Activated CD4-positive, alpha-beta T cell treated with anti-CD3 and anti-CD28 coated beads, Interleukin-2, amount 50 U/mL, for 4 hours (primary cell): ENCODE measurements around the gene HMCN2.

ENCODE experiments used
- DNase-seq, 2 experiments: peaks; one replicate each; pipeline ENCODE4 v3.0.0-alpha.2; 2020

HMCN2 gene

DNA sequence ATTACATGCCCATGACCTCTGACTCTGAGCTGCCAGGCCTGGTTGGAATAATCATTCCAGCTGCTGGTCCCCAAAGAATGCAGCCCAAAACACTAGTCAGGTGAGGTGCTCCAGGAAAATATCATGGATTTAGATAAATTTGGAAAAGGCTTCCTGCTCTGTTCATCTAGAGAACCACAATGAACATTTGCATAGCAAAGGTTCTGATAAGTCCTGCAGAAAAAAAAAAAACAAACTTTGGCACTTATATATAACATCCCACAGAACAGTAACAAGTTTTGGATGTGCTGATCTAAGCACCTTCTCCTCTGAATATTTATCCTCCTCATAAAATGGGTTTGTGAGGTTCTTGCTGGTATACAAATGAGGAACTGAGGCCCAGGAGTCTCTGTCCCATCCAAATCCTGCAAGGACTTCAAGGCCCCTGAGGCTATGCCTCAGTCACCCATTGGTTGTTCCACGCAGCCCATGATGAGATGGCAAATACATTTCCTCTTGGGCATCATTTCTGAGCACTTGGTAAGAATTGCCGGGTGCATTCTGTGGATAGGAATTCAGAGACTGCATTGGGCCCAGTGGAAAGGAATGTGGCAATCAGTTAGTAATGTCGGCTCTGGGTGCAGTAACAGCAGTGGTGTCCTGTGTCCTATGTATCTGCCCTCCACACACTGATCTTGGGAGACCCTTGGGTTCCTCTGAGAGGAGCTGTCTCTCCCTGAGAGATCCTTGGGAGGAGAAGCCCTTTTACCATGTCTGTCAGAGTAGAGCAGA is 105.8 kb downstream of the HMCN2 start:
- DNase-seq, result no peak

DNA sequence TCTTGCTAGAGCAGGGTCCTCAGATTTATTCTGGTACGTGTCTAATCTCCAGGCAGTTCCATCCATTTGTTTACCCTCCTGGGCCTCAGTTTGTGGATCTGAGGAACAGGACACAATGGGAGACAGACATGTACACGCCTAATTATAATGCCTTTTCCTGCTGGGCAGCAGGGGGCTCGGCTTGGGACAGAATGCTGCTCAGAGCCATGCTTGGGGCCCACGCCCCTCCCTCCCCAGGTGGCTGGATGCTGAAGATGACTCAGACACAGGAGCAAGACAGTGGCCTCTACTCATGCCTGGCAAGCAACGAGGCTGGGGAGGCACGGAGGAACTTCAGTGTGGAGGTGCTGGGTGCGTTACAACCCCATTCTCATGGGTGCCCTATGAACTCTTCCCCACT is 106.5 kb downstream of the HMCN2 start:
- DNase-seq, result no peak

DNA sequence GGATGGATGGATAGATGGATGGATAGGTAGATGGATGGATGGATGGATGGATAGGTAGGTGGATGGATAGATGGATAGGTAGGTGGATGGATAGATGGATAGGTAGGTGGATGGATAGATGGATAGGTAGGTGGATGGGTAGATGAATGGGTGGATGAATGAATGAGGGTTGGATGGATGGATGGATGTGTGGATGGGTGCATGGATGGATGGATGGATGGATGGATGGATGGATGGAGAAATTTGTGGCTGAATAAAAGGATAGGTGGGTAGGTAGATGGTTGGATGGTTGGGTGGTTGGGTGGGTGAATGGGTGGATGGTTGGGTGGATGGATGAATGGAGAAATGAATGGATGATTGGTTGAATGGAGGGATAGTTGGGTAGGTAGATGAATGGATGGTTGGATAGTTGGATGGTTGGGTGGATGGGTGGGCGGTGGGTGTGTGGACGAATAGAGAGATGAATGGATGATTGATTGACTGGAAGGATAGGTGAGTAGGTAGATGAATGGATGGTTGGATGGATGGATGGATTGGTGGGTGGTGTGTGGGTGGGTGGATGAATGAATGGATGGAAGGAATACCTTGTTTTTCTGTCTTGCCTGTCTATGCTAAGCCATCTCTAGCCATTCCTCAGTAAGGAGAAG is 108.2 kb downstream of the HMCN2 start:
- no peak for DNase-seq

DNA sequence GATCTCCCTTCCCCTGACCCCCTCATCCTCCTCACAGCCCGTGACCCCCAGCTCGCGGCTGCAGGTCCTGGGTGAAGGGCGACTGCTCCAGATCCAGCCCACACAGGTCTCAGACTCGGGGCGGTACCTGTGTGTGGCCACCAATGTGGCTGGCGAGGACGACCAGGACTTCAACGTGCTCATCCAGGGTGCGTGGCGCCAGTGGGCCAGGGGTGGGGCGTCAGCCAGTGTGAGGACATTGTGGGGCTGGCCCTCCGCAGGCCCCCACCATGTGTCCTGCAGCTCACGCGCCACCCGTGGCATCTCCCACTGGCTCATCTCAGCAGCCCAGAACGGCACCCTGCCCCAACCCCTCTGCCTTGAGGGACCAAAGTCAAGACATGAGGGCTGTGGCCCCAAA is 112.1 kb downstream of the HMCN2 start:
- DNase-seq, result no peak

DNA sequence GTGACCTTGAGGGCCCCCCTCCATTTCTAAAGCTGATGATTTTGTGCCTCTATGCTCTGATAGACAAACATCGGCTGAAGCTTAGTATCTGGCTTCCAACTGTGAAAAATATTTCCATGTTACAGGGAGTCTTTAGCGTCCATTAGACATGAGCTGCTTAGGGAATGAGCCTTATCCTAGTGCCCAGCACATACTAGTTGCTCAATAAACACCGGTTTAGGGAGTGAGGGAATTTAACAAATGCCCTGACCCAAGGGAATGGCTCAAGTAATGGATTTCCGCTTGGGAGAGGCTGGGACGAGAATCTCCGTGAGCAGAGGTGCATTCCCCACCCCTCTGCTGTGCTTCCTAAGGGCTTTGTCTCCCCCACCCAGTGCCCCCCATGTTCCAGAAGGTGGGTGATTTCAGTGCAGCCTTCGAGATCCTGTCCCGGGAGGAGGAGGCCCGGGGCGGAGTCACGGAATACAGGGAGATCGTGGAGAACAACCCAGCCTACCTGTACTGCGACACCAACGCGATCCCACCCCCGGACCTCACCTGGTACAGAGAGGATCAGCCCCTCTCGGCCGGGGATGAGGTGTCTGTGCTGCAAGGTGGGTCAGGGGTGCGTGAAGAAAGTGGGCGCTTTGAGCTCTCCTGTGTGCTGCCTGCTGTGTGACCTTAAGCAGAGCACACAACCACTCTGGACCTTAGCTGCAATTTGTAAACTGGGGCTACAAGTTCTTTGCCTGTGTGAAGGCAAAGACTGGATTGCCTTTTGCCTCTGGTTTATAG is 113.5 kb downstream of the HMCN2 start:
- no peak for DNase-seq

DNA sequence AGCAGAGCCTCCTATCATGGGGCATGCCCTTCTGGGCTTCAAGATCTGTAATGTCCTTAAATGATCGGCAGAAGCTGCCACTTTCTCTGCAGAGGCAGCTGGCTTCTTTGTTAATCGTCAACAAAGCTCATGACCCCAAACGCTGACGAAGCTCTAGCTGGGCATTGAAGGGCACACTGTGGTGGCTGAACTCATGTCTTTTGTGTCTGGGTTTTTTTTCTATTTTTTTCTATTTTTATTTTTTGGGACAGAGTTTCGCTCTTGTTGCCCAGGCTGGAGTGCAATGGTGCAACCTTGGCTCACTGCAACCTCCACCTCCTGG is 114.0 kb downstream of the HMCN2 start:
- no peak for DNase-seq

DNA sequence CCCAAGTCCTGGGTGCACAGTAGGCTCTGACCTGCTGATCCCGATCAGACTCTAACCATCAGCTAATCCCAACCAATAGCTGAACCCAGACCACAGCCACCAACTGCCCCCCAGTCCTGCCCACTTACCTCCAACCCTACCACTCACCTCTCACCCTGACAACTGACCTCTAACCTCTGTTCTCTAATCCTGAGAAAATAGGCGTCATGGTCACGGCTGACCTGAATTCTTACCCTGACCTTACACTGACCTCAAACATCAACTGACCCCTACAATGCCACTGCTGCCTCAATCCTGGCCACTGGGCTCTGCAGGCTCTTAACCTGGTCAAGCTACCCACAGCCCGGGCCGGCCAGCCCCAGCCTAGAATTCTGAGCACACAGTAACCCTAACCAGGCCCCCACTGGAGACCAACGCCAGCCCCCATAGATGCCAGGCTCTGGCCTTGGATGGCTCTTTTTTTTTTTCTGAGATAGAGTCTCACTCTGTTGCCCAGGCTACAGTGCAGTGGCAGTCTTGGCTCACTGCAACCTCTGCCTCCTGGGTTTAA is 115.4 kb downstream of the HMCN2 start:
- DNase-seq, result no peak

DNA sequence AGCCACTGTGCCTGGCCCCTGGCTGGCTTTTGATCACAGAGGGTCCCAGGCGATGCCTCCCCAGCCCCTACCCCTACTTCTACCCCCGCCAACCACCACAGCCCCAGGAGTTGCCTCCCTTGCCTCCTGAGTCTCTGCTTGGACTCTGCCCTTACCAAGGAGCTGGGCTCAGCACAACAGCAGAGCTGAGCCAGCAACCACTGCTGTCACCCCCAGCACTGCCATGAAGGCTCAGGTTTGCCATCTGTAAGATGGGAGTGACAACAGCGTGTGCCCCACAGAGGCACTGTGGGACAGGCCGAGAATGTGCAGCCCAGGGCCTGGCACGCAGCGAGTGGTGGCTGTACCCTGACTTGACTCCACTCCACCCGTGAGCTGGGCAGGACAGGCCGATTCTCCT is 116.1 kb downstream of the HMCN2 start:
- DNase-seq, result no peak

DNA sequence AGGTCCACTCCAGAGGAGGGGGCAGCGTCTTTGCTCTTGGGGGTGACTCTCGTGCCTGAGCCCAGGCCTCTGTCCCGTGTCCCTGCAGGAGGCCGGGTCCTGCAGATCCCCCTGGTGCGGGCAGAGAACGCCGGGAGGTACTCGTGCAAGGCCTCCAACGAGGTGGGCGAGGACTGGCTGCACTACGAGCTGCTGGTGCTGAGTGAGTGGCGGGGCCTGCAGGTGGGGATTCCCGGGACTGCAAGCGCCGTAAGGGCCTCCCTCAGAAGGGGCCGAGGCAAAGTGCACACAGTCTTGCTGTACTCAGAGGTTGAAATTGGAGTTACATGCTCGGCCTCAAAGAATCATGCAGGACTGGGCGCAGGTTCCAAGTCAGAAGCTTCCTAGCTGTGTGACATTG is 116.5 kb downstream of the HMCN2 start:
- no peak for DNase-seq

DNA sequence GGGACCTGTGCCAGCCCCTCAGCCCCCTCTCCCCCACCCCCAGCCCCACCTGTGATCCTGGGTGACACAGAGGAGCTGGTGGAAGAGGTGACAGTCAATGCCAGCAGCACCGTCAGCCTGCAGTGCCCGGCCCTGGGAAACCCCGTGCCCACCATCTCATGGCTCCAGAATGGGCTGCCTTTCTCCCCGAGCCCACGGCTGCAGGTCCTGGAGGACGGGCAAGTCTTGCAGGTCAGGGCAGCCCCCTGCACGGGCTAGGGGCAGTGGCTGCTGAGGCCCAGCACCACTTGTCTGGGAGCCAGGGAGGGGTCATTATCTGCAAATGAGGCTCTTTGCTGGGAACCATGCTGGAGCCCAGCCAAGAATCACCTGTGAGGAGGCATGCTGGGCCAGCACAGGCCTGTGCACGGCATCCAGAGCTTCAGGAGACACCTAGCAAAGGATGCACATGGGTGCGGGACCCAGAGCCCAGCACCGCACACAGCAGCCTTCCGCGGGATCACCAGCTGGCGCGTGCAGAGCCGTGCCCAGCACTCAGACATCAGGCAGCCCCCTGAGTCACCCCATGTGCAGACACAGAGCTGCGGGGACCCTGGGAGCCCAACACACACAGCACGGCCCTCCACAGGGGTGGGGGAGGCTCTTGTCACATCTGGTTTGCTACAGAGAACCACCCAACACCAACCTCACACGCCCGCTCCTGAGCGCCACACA is 117.2 kb downstream of the HMCN2 start:
- DNase-seq, result no peak

DNA sequence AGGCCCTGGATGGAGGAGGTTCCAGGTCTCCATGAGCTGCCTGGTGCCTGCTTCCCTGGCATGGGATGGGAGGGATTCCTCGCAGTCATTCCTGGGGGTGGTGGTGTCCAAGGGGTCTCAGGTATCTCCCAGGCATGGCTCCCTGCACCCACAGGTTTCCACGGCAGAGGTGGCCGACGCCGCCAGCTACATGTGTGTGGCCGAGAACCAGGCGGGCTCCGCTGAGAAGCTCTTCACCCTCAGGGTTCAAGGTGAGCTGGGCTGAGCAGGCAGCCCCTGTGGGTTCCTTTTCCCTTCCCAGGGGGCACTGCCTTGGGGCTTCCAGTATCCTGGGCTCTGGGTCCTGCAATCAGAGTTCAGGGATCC is 117.8 kb downstream of the HMCN2 start:
- no peak for DNase-seq

DNA sequence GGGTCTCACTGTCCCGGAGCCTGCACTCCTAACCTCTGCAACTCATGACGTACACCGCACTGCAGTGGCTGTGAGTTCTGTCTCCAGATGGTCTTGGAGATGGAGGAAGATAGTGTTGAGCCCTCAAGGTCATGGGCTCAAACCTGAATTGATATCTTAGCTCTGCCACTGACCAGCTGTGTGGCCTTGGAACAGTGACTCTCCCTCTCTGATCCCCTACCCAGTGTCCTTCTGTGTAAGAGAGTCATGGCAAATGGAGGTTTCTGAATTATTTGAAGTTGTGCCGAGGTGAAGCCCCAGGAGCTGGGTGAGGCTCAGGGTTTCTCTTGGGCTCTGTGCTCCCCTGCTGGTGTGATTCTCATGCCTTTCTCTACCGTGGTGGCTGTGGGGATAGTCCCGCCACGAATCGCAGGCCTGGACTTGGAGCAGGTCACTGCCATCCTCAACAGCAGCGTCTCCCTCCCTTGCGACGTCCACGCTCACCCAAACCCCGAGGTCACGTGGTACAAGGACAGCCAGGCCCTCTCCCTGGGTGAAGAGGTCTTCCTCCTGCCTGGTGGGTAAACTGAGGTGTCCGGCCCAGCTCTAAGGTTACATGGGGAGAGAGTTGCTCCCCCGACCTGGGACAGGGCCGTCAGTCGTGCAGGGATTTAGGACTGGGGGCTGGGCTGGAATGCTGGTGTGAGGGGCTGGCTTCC is 118.6 kb downstream of the HMCN2 start:
- no peak for DNase-seq

DNA sequence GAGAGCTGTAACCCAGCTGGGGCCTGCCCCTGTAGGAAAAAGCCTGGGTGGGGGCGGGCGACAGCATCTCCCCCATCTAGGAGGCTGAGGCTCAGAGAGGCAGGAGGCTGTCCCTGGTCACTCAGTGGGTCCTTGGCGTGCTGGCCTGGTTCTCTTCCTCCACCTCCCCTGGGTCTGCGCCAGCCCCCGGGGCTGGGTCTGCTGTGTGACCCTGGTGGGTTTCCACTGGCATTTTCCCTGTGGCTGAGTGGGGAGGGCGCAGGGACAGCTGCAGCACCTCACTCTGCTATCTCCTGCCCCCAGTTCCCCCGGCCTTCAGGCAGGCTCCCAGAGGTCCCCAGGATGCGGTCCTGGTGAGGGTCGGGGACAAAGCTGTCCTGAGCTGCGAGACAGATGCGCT is 119.7 kb downstream of the HMCN2 start:
- no peak for DNase-seq

DNA sequence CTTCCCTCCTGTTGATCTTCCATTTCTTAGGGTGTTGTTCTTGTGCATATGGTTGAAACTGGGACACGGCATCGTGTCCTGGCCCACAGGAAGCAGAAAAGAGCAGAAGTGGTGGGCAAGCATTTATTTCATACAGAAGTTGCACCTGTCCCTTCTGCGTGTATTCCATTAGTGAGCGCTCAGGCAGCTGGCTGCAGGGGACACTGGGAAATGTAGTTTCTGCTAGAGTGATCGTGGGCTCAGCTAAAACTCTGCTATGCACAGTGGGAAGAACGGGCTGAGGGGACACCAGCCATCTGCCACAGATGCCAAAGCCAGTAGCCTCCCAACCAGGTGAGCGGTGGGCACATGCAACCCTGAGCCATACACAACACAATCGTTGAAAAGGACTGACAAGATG is 121.8 kb downstream of the HMCN2 start:
- DNase-seq, result no peak

DNA sequence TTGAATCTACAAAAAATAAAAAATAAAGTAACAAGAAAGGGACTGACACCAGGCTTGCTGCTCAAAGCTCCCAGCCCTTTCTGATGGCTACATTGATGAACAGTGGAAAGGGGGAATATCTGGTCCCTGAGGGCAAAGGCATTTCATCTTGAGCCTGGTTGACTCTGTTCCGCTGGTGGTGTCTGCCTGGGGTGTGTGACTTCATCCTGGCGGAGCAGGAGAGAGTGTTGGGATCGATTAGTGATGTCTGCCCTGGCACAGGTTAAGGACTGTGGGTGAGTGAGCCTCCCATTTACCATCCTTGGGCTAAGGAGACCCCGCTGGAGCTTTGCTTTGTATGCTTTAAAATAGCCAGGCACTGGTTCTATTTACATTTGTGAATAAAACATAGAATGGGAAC is 122.3 kb downstream of the HMCN2 start:
- DNase-seq, result no peak

DNA sequence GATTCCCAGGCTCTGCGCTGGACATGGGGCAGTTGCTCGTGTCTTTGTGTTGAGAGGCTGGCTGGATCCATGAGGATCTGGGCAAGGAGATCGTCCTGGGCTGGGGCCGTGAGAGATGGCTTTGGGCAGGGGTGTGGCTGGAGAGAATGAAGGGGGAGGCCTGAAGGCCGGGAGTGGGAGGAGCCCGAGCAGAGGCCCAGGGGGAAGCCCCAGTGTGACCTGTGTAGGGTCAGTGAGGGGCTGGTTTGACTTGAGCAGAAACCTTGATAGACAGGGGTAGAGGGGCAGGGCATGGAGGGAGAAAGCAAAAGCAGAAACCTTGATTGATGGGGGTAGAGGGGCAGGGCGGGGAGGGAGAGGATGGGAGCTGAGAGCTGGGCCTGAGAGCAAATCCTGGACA is 124.8 kb downstream of the HMCN2 start:
- no peak for DNase-seq

DNA sequence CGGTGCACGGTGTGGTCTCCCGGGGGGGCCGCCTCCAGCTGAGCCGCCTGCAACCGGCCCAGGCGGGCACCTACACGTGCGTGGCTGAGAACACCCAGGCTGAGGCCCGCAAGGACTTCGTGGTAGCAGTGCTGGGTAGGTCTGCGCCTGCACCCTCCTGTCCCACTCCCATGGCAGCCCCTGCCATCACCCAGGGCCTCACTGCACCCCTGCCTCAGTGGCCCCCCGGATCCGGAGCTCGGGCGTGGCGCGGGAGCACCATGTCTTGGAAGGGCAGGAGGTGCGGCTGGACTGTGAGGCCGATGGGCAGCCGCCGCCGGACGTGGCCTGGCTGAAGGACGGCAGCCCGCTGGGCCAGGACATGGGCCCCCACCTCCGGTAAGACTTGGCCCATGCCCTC is 125.4 kb downstream of the HMCN2 start:
- no peak for DNase-seq

DNA sequence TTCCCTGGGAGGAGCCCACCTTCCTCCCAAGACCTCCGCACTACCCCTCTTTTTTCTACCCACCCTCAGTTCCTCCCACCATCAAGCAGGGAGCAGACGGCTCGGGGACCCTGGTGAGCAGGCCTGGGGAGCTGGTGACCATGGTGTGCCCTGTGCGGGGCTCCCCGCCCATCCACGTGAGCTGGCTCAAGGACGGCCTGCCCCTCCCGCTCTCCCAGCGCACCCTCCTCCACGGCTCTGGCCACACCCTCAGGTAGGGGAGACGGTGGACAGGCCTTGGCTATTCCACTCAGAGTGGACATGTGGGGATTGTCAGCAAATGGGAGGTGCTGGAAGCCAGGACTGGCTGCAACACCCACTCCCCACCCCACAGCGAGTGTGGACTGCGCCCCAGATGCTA is 126.3 kb downstream of the HMCN2 start:
- no peak for DNase-seq

DNA sequence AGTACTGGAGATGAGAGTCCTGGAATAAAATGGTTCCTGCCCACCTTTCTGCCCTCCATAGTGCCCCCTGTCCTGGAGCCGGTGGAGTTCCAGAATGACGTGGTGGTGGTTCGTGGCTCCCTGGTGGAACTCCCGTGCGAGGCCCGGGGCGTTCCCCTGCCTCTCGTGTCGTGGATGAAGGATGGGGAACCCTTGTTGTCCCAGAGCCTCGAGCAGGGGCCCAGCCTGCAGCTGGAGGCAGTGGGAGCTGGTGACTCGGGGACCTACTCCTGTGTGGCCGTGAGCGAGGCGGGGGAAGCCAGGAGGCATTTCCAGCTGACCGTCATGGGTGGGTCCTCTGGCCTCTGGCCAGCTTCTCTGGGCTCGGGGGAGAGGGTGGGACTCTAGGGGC is 128.1 kb downstream of the HMCN2 start:
- no peak for DNase-seq

DNA sequence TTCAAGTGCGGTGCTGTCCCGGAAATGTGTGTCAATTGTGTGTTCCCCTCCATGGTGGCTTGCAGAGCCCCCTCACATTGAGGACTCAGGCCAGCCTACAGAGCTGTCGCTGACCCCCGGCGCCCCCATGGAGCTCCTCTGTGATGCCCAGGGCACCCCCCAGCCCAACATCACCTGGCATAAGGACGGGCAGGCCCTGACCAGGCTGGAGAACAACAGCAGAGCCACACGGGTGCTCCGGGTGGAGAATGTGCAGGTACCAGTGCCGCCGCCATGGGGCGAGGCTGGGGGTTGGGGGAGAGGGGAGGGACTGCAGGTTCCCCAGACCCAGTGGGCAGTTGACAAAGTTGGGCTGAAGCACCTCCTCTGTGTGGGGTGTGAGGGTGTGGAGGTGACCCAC is 128.8 kb downstream of the HMCN2 start:
- DNase-seq, result no peak

DNA sequence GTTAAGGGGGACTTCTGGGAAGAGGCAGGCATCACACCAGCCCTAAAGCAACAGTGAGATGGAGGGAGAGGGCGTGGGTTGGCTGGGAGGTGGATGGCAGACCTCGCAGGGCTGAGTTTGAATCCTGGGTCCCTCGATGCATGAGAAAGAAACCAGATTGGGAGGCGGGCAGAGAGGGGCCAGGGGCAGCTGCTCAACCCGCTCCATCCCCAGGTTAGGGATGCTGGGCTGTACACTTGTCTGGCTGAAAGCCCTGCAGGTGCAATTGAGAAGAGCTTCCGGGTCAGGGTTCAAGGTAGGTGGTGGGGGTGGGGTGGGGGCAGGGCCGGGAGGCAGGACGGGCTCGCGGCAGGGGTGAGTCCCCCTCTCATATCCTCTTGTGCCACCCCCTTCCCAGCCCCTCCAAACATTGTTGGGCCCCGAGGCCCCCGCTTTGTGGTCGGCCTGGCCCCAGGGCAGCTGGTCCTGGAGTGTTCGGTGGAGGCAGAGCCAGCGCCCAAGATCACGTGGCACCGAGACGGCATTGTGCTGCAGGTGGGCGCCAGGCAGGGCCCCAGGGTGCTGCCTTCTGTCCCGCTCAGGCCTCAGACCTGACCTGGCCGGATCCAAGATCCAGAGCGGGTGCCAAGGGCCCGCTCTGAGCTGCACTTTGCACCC is 129.4 kb downstream of the HMCN2 start:
- DNase-seq, result no peak

DNA sequence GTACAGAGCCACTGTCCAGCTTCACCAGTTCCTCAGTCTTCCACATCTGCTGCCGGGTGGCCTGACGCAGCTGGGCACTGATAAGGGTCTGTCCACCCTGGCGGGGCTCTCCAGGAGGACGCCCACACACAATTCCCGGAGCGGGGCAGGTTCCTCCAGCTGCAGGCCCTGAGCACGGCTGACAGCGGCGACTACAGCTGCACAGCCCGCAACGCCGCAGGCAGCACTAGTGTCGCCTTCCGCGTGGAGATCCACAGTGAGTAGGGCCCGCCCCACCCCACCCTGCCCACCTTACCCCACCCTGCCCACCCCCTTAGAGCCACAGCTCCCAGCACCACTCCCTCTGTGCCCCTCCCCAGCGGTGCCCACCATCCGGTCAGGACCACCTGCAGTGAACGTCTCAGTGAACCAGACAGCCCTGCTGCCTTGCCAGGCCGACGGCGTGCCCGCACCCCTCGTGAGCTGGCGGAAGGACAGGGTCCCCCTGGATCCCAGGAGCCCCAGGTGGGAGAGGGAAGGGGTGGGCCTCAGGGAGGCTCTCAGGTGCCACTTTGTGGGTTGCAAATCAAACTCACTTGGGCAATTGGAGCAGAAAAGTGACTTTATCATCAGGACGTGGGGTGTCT is 130.4 kb downstream of the HMCN2 start:
- DNase-seq, result no peak
